GM23248 (cell line): ENCODE measurements around the gene TEX261. TPM values are rescaled to one million over a fixed set of nuclear protein-coding genes. Genes with fewer than 3 reads are reported as not detected.
"Not testable (repeated sequence)": the region's sequence is repeated elsewhere in the genome, so short reads cannot be mapped to it uniquely, and the experiment has no call there.

ENCODE experiments used
- DNase-seq: peaks from one replicate; pipeline ENCODE4 v3.0.0-alpha.2; 2015
- H2AFZ ChIP-seq: fragments of 200-600 bp; sonication (generic); 2 replicates; pipeline ENCODE4 v1.6.1; 2016; ENCODE audit warnings: antibody characterized with exemption
- H3F3A ChIP-seq: fragments of 200-600 bp; sonication (generic); 2 replicates; pipeline ENCODE4 v1.6.1; 2016; ENCODE audit warnings: mild to moderate bottlenecking, antibody characterized with exemption, mixed run types; ENCODE audit not compliant: insufficient read depth
- H3K27ac ChIP-seq: fragments of 200-600 bp; sonication (generic); 2 replicates; pipeline ENCODE4 v1.5.1; 2016; ENCODE audit warnings: mild to moderate bottlenecking
- H3K27me3 ChIP-seq: fragments of 200-600 bp; sonication (generic); replicated peaks from 2 replicates; pipeline ENCODE4 v1.6.1; 2016; ENCODE audit warnings: mild to moderate bottlenecking; ENCODE audit not compliant: insufficient read depth
- H3K36me3 ChIP-seq: fragments of 200-600 bp; sonication (generic); 2 replicates; pipeline ENCODE4 v1.6.1; 2016; ENCODE audit warnings: low read depth, mild to moderate bottlenecking
- H3K4me1 ChIP-seq: fragments of 200-600 bp; sonication (generic); 2 replicates; pipeline ENCODE4 v1.6.1; 2016; ENCODE audit warnings: mild to moderate bottlenecking; ENCODE audit not compliant: insufficient read depth
- H3K4me2 ChIP-seq: fragments of 200-600 bp; sonication (generic); one replicate; pipeline ENCODE4 v1.6.1; 2016; ENCODE audit warnings: mild to moderate bottlenecking; ENCODE audit not compliant: unreplicated experiment
- H3K4me3 ChIP-seq: fragments of 200-600 bp; sonication (generic); 2 replicates; pipeline ENCODE4 v1.5.1; 2016; ENCODE audit warnings: mild to moderate bottlenecking
- H3K79me2 ChIP-seq: fragments of 200-600 bp; sonication (generic); 2 replicates; pipeline ENCODE4 v1.6.1; 2016; ENCODE audit warnings: mild to moderate bottlenecking; ENCODE audit not compliant: insufficient read depth
- H3K9ac ChIP-seq: fragments of 200-600 bp; sonication (generic); 2 replicates; pipeline ENCODE4 v1.6.1; 2016; ENCODE audit warnings: mild to moderate bottlenecking
- H3K9me2 ChIP-seq: fragments of 200-600 bp; sonication (generic); 2 replicates; pipeline ENCODE4 v1.6.1; 2016; ENCODE audit warnings: mixed run types, mild to moderate bottlenecking, moderate library complexity; ENCODE audit not compliant: insufficient read depth
- H3K9me3 ChIP-seq: fragments of 200-600 bp; sonication (generic); one replicate; pipeline ENCODE4 v1.6.1; 2017; ENCODE audit warnings: low read depth
- H4K20me1 ChIP-seq: fragments of 200-600 bp; sonication (generic); 2 replicates; pipeline ENCODE4 v1.6.0; 2016; ENCODE audit not compliant: insufficient read depth
- EZH2 ChIP-seq: fragments of 200-600 bp; sonication (generic); IDR thresholded peaks from 2 replicates; pipeline ENCODE4 v1.6.1; 2018; ENCODE audit warnings: antibody characterized with exemption, mild to moderate bottlenecking; ENCODE audit not compliant: insufficient read depth, poor library complexity, severe bottlenecking
- EZH2phosphoT487 ChIP-seq: fragments of 200-600 bp; sonication (generic); IDR thresholded peaks from 2 replicates; pipeline ENCODE4 v1.6.1; 2018; ENCODE audit warnings: antibody characterized with exemption, moderate library complexity, mild to moderate bottlenecking, low read depth; ENCODE audit not compliant: insufficient read depth
- WGBS, 2 experiments: methylation state at CpG; one replicate each; pipeline ENCODE4 v1.1.6; 2015 to 2017; ENCODE audit warnings: low lambda C conversion rate in 2 of 2, low coverage in 1 of 2; ENCODE audit errors: missing lambda C conversion rate in 2 of 2; 5-methylcytosine and 5-hydroxymethylcytosine counted together
- in situ Hi-C: fragments of 300-500 bp; cut with MboI; formaldehyde crosslinking; loops from 2 replicates; pipeline ENCODE4 v1.15.0; 2020
- polyA plus RNA-seq: library from polyadenylated mRNA; unstranded; fragments of >200 nt; fragmentation: Nextera tagmentation; extraction: Ambion mirVana; gene quantifications from 2 replicates; pipeline ENCODE4 v1.2.1, GENCODE V29; 2016
- total RNA-seq: library from RNA; depleted of rRNA; stranded (reverse); fragments of >200 nt; shearing (Covaris generic); gene quantifications from 2 replicates; pipeline ENCODE4 v1.2.3, GENCODE V29; 2014

The TEX261 gene
- total and polyA plus RNA-seq, 2 experiments from 2014 or later = 54.1 to 64.1 TPM

DNA sequence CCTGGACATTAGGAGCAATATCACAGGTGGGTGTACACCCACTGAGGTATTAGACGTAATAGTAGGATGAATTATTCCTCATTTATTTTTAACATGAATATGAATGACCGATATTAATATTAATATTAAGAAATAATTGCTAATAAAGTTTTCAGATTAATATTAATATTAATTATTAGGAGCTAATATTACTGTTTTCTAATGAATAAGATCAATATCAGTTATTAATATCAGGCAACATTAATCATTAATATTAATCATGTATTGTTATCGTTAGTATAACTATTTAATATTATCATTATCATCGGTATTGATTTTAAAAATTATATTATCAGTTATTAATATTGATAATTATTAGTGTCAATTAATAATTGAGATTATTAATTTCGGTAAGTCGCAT, 25.3 kb upstream of the TEX261 start:
- in situ Hi-C loops, H3K9ac ChIP-seq, H3K9me3 ChIP-seq, H3K27me3 ChIP-seq, H2AFZ ChIP-seq, H3K79me2 ChIP-seq, H3K4me3 ChIP-seq, H3K27ac ChIP-seq, H3K4me2 ChIP-seq, DNase-seq, H3F3A ChIP-seq, H3K9me2 ChIP-seq, H3K36me3 ChIP-seq, H3K4me1 ChIP-seq, H4K20me1 ChIP-seq: not testable (repeated sequence)
- WGBS, 2 experiments = 51 to 53% methylated on average over 6 of the region's 6 CpGs

DNA sequence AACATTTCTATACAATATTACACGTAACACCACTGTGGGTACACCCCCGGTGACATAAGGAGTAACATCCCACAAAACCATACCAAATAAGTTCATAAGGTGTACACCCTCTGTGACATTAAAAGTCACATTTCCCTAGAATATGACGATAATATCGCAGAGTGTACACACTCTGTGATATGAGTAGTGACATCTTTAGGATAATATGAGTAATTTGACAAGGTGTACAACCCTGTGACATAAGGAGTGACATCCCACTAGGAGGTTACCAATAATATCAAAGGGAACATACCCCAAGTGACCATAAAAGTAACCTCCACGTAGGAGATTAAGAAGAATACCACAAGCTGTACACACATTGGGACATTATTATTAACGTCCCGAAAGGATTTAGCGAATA, 24.0 kb upstream of the TEX261 start:
- Histone ChIP-seq H3F3A (no peaks in the 10 kb centered on the region), H4K20me1 (no peaks in the 10 kb centered on the region), H3K27ac (no peak overlapping the region), H3K36me3 (no peaks in the 10 kb centered on the region), H3K4me2 (no peak overlapping the region), H3K27me3 (no peaks in the 10 kb centered on the region), H3K9ac (no peak overlapping the region), H3K9me2 (no peaks in the 10 kb centered on the region), H3K79me2 (no peaks in the 10 kb centered on the region), H3K4me3 (no peak overlapping the region), H3K4me1 (no peaks in the 10 kb centered on the region), H3K9me3 (no peaks in the 10 kb centered on the region), H2AFZ (no peak overlapping the region)
- in situ Hi-C loops = no loop called here
- WGBS, 2 experiments = 77 to 78% methylated on average over 8 of the region's 8 CpGs
- no peak for DNase-seq
- TF ChIP-seq EZH2phosphoT487 = no peak
- TF ChIP-seq EZH2 = no peak

DNA sequence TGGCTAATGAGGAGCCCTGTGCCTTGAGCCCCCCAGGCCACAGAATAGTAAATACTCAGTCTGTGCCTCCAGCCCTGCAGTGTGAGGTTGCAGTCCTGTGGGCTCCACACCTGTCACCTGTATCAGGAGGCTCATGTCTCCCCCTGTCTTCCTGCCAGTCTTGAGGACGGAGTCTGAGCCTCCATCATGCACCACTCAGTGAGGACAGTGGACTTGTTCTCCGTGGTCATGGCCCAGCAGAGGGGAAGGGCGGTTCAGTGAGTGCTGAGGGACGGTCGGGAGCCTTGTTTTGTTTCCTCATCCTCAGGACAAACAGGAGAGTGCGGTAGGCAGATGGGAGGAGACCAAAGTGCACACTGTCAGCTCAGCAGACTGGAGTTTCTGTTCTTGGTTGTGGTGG, 17.1 kb upstream of the TEX261 start:
- H4K20me1 ChIP-seq, H3K9me3 ChIP-seq, H3K9me2 ChIP-seq, H3K27me3 ChIP-seq, H3K4me1 ChIP-seq, H3K36me3 ChIP-seq, H3F3A ChIP-seq, DNase-seq, H3K4me2 ChIP-seq, H3K4me3 ChIP-seq, H3K9ac ChIP-seq, H3K27ac ChIP-seq, in situ Hi-C loops, H2AFZ ChIP-seq, H3K79me2 ChIP-seq: not testable (repeated sequence)
- 21 to 27% methylated on average over 6 of the region's 6 CpGs for WGBS, 2 experiments

GRCh38 chr2:71008342-71008741, 13.7 kb upstream of the TEX261 start:
- no peaks in the 10 kb centered on the region for H3K9me2 ChIP-seq
- H3K27ac ChIP-seq = no peak overlapping the region
- TF ChIP-seq EZH2phosphoT487 (no peak), EZH2 (no peak)
- H3K9ac ChIP-seq = no peak overlapping the region
- in situ Hi-C loops = no loop called here
- H3K9me3 ChIP-seq = no peaks in the 10 kb centered on the region
- H3K36me3 ChIP-seq = no peaks in the 10 kb centered on the region
- no peak overlapping the region for H3K4me2 ChIP-seq
- H2AFZ ChIP-seq = no peak overlapping the region
- no peaks in the 10 kb centered on the region for H3K79me2 ChIP-seq
- no peaks in the 10 kb centered on the region for H3F3A ChIP-seq
- no peak for DNase-seq
- WGBS, 2 experiments = 81 to 83% methylated on average over 12 to 13 of the region's 13 CpGs
- peaks cover 7% of the 10 kb centered on the region for H3K27me3 ChIP-seq
- H4K20me1 ChIP-seq = no peaks in the 10 kb centered on the region
- no peaks in the 10 kb centered on the region for H3K4me1 ChIP-seq
- H3K4me3 ChIP-seq = no peak overlapping the region

DNA sequence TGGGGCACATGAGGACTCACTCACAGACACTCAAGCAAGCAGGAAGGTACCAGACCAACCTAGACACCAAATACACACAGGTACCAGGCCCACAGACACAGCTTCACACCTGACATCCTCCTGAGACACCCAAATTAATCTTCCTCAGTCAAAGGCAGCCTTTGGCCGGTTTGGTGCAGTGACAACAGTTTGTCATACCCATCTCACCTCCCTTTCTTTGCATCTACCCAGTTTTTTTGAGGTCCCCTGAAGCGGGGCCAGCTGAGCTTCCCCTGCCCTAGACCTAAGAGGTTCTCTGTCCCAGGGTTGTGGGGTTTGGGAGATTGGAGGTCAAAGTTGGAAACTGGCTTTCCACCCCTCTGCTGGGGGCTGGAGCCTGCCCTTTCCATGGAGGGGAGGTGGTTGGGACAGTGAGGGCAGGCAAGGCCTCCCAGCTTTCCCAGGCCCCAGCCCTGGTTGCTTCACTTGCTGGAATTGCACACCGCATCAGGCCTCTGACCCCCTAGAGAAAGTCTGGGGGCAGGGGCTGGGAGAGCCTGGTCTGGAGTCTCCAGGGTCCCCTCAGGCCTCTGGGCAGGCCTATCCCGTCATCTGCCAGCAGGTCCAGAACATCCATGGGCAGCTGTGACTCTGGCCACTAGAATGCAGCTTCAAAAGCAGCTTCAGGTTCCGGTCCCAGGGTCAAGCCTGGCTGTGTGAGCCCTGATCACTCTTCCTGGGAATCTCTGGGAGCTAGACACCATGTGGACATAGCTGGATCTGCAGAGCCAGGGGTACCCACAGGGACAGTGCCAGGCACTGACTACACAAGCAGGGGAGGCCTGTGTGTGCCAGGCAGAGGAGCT, 12.5 kb upstream of the TEX261 start:
- H3K4me2 ChIP-seq = no peak overlapping the region
- DNase-seq = no peak
- WGBS, 2 experiments = 50 to 65% methylated on average over 5 of the region's 5 CpGs
- no peaks in the 10 kb centered on the region for H3K4me1 ChIP-seq
- no peaks in the 10 kb centered on the region for H4K20me1 ChIP-seq
- no peaks in the 10 kb centered on the region for H3F3A ChIP-seq
- H3K9me3 ChIP-seq = no peaks in the 10 kb centered on the region
- H3K9ac ChIP-seq = no peak overlapping the region
- no peak overlapping the region for H2AFZ ChIP-seq
- H3K27ac ChIP-seq = no peak overlapping the region
- peaks cover 9% of the 10 kb centered on the region for H3K27me3 ChIP-seq
- no peaks in the 10 kb centered on the region for H3K79me2 ChIP-seq
- in situ Hi-C loops = no loop called here
- H3K9me2 ChIP-seq = no peaks in the 10 kb centered on the region
- no peaks in the 10 kb centered on the region for H3K36me3 ChIP-seq
- H3K4me3 ChIP-seq = no peak overlapping the region
- no peak for TF ChIP-seq EZH2
- TF ChIP-seq EZH2phosphoT487 = no peak
